Astrocyte of the spinal cord (primary cell): ENCODE measurements around the gene ATP6V0C.

ENCODE experiments used
- DNase-seq: peaks from one replicate; pipeline ENCODE4 v3.0.0; 2011; ENCODE audit warnings: low read depth, low spot score
- H3K4me3 ChIP-seq: 2 replicates; pipeline ENCODE4 v1.5.1; 2011; ENCODE audit warnings: low read depth, mild to moderate bottlenecking, low read length, moderate library complexity
- in situ Hi-C: cut with HindIII; loops from 2 replicates; pipeline ENCODE4 v1.10.0; 2017; ENCODE audit warnings: low sequenced_read_pairs
- TF ChIP-seq, protein P1 (sequence below): IDR thresholded peaks from 2 replicates; pipeline ENCODE4 v1.5.1; 2012; ENCODE audit warnings: low read depth, mild to moderate bottlenecking, low read length, inconsistent platforms

Gene ATP6V0C

DNA sequence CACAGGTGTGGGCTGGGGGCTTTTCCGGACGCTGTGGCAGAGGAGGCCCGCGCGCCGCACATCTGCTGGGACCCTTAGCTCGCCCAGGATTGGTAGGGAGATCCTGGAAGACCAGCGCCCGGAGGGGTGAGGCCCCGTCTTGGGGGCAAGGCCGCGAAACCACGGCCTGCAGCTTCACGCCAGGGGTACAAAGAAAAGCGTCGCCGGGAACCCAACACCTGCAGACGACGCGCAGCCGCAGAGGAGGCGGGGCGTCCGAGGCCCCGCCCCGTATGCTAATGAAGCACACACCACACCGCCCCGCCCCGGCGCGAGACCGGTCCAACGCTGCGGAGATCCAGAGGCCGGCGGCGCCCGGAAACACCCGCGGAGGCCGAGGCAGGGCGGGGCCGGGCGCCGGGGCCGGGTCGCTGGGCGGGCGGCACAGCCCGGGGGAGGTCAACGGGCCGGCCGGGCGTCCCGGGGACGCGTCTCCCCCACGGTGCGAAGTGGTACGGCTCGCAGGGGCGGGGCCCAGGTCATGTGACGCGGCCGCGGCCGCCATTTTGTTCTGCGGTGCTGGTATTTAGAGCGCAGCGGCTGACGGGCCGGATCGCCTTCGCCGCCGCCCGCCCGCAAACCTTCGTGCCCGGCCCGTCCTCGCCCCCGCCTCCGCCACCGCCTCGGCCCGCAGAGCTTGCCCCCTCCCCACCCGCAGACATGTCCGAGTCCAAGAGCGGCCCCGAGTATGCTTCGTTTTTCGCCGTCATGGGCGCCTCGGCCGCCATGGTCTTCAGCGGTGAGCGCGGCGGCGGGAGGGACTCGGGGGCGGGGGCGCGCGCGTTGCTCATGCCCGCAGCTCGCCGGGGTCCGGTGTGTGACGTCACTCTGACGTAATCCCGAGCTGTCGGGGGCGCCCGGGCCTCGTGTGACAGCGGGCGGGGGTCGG is at the start of gene ATP6V0C:
Gene ATP6V0C (plus strand): TSS at position 548 of the 928 bp plus-strand sequence. CDS start 152 bp downstream, at position 700.
- TF ChIP-seq, protein P1, sequence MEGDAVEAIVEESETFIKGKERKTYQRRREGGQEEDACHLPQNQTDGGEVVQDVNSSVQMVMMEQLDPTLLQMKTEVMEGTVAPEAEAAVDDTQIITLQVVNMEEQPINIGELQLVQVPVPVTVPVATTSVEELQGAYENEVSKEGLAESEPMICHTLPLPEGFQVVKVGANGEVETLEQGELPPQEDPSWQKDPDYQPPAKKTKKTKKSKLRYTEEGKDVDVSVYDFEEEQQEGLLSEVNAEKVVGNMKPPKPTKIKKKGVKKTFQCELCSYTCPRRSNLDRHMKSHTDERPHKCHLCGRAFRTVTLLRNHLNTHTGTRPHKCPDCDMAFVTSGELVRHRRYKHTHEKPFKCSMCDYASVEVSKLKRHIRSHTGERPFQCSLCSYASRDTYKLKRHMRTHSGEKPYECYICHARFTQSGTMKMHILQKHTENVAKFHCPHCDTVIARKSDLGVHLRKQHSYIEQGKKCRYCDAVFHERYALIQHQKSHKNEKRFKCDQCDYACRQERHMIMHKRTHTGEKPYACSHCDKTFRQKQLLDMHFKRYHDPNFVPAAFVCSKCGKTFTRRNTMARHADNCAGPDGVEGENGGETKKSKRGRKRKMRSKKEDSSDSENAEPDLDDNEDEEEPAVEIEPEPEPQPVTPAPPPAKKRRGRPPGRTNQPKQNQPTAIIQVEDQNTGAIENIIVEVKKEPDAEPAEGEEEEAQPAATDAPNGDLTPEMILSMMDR, result no peak
- in situ Hi-C loops, result no loop called here
- DNase-seq, result peak; percentile 85
- peak within 1 kb of the TSS; percentile 90 for H3K4me3 ChIP-seq

DNA sequence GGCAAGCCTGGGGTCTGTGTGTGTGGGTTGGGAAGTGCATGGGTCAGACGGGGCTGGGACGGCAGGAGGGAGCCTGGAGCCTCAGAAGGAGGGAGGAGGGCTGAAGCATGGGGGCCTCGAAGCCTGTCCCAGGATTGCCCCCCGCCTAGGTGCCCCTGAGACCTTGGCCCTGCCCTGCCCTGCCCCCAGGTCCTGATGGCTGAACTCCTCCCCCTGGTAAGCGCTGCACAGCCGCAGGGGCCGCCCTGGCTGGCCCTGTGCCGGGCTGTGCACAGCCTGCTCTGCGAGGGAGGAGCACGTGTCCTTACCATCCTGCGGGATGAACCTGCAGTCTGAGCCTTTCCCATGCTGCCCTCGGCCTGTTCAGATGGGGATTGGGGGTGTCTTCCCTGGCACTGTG is 49.4 kb upstream of the ATP6V0C start:
- TF ChIP-seq, protein P1, result no peak
- no peak overlapping the region for H3K4me3 ChIP-seq
- no peak for DNase-seq
- in situ Hi-C loops, result no loop called here

DNA sequence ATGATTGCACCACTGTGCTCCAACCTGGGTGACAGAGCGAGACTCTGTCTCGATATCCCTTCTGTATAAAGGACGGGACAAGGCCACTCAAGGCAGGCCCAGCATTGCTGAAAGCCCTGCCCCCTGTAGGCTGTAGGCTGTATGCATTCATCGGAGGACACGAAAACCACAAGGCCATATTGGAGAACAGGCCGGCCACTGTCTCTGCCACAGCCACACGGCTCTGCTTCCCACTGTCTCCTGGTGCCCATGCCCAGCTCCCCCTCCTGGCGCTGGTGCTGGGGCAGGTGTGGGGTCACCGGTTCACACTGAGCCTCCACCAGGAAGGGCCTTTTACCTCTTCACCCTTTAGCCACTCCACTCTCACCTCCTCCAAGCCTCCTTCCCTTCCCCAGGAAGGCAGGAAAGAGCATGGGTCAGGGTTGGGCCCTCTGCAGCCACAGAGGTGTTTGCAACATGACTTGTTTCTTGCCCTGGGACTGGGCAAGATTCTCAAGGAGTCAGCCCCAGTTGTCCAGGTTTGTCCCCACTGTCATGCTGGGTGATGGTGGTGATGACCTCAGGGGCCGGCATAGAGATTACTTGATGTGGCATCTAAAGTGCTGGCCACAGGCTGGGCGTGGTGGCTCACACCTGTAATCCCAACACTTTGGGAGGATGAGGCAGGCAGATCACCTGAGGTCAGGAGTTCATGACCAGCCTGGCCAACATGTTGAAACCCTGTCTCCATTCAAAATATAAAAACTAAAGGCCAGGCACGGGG is 47.9 kb upstream of the ATP6V0C start:
- TF ChIP-seq, protein P1, result peak; percentile 35
- no peak for DNase-seq
- in situ Hi-C loops, result no loop called here

DNA sequence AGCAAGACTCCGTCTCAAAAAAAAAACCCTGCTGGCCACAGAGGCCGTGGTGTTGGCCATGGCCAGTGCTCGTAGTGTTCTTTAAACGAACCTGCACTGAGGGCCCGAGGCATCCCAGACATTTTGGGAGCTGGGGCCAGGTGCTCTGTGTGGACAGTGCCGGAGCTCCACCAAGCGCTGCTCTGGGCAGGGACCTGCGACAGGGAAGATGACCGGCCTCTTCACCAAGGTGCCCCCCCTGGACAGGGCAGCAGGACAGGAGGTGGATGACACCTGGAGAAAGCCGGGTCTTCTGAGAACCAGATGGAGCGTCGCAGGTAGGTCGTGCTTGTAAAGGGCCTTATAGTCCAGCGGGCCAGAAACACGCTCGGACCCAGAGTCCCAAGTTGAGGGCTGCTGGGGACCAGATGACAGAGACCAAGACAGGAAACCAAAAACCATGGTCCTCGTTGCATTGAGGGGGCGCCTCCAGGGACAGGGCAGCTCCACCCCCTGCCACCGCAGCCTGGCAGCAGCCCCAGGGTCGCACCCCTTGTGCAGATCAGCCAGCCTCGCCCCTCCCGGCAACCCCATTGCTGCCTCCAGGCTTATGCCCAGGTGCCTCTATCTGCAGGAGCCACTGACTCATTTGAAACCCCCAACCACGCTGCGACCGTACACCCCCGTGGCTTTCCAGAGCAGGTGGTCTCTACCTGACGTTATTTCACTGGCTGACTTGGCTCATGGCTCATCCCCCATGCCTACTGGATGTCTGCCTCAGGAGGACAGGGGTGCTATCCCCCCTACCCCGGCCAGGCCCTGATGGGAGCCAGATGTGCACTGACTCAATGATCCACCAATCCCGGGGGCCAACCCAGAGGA is 46.9 kb upstream of the ATP6V0C start:
- DNase-seq, result no peak
- TF ChIP-seq, protein P1, result no peak
- no peak overlapping the region for H3K4me3 ChIP-seq
- in situ Hi-C loops, result no loop called here

More for the DNA sequence above, 47.9 kb upstream of the ATP6V0C start:
- no peak overlapping the region for H3K4me3 ChIP-seq

DNA sequence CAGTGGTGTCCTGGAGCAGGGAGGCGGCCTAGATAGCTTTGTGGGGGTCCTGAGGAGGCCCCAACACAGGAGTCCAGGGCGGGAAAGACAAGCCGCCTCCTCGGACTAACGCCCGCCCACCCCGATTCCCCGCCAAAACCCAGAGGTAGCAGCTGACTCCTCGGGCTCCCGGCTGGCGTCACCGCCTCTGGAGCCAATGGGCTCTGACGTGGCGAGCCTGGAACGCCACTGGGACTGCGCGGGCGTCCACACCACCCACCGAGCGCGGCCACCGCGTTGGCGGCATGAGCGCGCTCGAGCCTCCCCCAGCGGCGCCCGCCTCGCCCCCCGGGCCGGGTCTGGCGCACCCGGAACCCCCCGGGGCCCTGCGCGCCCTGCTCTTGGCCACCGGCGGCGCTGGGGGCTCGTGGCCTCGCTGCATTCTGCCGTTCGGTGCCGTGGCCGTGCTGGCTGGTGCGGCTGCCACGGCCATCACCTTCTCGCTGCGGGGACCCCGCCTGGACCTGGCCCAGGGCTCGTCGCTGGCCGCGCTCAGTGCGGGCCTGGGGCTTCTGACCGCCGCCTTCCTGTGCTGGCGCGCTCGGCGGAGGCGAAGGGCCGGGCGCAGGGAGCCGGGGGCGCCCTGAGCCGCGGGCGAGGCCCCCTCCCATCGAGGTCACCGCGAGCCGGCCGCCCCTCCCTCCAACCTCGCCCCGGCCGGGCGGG is 46.1 kb upstream of the ATP6V0C start:
- in situ Hi-C loops, result no loop called here
- peak overlapping the region; percentile 21 for H3K4me3 ChIP-seq
- TF ChIP-seq, protein P1, result no peak
- peak; percentile 72 for DNase-seq
